GM11168 (cell line): ENCODE results near the gene DIP2B.

ENCODE experiments used
- in situ Hi-C: fragments of 300-500 bp; cut with MboI; formaldehyde crosslinking; loops from one replicate; pipeline ENCODE4 v1.12.0; 2022; ENCODE audit warnings: low sequenced_read_pairs; ENCODE audit not compliant: unreplicated experiment

DIP2B gene

DNA sequence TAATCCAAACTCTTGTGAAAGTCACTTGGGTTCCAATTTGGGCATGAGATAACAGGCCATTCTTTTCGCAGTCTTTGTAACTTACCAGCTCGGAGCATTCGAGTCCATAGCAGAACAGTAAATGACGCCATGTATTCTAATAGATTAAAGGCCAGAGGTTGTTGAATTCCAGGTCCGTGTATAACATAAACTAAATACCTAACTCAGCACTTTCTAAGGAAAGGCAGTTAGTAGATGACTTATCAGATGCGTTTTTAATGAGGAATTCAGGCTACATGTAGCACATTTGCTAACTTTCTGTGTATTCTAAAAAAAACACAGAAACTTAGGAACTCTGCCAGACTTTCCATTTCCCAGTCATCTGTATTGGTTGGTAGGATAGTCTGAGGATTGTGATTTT, 206.3 kb downstream of the DIP2B start:
- in situ Hi-C loops = no loop called here

DNA sequence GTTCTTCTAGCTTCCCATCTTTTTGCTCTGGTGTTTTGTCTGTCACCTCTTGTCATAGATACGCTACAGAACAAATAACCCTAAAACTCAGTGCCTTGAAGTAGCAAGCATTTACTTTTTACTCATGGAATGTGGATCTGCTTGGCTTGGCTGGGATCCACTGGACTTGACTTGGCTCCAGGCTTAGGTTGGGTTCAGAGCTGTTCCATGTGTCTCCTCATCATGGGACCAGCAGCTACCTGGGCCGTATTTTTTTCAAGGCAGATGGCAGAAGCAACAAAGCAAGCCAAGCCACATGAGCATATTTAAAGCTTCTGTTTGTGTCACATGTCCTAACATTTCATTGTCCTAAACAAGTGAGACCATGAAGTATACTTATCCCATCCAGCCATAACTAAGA, 210.4 kb downstream of the DIP2B start:
- in situ Hi-C loops = no loop called here

DNA sequence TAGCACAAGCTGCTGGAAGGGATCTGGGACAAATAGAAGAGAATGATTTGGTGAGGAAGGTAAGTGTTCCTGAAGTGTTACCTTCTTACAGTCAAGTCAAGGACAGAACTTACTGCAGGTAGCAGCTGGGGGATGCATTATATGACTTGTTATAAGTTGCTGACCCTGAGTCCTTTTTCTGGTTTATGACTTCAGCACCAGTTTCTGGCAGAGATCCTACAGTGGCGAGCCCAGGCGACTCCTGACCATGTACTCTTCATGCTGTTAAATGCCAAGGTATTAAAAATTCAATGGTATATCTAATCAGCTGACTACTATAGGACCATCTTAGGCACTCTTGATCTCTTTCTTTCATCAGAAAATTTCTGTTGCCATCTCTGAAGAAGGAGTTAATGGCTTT, 214.0 kb downstream of the DIP2B start:
- in situ Hi-C loops = no loop called here

DNA sequence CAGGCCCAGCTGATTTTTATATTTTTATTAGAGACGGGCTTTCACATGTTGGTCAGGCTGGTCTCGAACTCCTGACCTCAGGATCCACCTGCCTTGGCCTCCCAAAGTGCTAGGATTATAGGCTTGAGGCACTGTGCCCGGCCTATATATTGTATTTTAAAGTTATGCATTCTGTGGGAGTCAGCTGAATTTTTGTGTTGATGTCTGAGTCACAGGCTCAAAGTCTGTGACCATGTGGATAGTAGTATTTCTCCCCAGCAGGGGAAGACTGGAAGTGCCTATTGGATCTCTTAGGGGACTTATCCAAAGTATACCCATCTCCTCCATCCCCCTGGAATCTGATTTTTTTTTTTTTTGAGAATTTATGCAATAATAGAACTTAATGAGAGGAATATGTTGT, 215.3 kb downstream of the DIP2B start:
- in situ Hi-C loops = no loop called here

DNA sequence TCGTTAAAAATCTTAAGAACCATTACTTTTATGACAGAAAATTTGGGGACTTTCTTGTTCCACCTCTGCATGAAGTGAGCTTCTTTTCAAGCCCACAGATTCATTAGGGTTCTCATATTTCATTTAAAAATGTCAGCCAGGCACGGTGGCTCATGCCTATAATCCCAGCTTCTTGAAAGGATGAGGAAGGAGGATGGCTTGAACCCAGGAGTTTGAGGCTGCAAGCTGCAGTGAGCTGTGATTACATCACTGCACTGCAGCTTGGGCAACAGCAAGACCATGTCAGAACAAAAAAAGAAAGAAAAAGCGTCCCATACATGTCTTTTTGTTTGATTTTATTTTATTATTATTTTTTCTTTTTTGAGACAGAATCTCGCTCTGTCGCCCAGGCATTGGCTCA, 215.7 kb downstream of the DIP2B start:
- in situ Hi-C loops = no loop called here

DNA sequence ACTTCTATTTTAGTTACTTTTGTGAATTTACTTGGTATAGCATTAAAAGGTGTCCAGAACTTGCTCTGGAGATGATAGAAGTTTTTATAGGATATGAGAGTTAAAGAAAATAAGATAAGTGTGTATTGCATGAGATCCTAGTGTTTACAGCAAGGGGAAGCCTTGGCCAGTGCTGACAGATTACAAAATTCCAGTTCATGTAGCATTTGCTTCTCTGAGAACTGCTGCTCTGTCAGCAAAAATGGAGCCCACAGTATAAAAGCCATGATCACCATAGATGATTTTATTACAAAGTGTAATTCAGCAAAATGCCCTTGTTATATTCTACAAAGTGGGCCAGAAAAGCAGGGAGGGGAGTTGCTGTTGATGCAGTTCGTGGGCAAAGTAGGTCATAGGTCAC, 219.1 kb downstream of the DIP2B start:
- in situ Hi-C loops = no loop called here

DNA sequence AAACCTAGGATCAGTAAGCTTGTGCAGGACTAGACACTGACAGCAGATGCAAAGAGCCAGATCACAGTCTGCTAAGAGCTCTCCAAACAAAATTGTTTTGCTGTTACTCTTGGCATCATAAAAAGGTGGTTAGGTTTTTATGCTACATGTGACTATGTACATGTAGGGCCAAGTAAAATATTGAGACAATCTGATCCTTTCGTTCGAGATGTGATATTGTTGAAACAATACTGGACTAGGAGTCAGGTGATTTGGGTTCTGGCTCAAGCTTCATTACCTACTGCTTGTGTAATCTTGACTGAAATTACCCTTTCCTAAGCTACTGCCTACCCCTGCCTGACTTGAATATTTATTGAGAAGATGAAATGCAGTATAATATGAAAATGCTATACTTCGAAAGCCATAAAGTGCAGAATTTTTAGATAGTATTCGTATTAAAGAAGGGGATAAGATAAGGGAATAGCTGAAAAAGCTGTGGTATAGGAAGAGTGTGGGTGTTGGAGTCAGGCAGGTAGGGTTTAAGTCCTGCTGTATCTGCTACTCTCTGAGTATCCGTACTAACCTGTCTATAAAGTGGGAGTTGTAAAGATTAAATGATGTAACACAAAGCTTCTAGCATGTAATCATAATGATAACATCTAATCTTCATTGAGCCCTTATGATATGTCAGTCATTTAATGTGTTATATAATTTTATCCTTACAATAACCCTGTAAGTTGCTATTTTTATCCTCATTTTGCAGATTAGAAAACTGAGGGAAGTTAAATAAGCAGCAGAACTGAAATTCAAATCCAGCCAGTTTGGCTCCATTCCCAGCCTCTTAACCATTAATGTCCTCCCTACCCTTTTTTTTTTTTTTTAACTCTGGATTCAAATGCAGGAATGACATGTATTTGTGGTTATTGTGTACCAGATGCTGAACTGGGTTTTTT, 220.5 kb downstream of the DIP2B start:
- in situ Hi-C loops = no loop called here

DNA sequence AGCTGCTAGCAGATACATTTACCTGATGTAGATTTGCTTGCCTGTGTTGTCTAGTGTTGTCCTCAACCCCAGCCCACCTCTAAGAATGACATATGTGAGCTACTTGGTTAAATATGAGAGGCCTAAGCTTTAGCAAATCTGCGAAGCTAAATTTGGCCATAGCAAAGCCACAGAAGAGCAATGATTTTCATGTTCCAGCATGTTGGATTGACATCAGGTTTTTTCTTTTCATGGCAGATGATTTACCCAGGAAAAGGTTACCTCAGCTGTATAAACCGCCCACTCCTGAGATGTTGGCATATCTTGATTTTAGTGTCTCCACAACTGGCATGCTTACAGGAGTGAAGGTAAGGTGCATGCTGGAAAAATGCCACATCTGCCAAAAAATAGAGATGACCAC, 222.7 kb downstream of the DIP2B start:
- in situ Hi-C loops = no loop called here

DNA sequence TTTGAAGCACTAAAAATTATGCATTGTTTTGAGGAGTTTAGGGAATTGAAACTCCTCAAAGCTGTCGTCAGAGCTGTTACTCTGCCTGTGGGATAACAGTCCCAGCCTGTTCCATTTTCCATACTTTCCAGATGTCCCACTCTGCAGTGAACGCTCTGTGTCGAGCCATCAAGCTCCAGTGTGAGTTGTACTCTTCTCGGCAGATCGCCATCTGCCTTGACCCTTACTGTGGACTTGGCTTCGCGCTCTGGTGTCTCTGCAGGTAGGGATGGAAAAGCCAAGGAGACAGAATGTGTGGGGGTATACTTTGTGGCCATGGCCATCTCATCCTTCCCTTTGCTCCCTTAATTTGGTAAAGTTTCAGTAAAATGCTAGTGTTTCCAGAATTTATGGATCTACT, 223.6 kb downstream of the DIP2B start:
- in situ Hi-C loops = no loop called here

DNA sequence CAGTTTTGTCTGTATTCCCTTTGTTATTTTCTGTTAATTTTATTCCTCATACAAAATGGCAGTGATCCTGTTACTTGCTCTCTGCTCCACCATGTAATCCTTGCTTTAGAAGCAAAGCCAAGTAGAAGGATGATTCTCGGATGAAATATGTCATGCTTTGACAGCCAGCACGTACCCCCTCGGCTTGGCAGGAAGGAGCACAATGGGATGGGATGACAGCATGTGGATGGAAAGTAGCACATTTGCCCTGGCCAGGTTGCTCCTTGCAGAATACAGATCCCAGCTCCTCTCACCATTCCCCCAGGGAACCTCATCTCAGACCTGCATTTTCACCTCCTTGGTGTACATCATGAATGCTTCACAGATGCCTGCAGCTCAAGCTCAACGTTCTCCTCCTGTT, 224.1 kb downstream of the DIP2B start:
- in situ Hi-C loops = no loop called here

DNA sequence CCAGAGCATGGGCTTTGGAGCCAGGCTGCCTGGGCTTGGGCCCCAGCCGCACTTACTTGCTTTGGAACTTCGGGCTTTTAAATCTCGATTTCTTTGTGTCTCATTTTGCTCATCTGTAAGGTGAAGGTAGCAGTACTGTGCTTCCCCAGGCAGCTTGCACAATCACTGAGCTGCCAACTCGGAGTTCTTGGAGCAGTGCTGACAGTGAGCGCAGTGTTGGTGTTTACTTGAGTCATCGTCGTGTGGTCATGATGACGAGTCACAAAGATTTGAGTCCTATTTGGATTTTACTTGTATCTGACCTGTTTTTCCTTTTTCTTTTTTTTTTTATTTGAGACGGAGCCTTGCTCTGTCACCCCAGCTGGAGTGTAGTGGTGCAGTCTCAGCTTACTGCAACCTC, 227.8 kb downstream of the DIP2B start:
- in situ Hi-C loops = no loop called here

DNA sequence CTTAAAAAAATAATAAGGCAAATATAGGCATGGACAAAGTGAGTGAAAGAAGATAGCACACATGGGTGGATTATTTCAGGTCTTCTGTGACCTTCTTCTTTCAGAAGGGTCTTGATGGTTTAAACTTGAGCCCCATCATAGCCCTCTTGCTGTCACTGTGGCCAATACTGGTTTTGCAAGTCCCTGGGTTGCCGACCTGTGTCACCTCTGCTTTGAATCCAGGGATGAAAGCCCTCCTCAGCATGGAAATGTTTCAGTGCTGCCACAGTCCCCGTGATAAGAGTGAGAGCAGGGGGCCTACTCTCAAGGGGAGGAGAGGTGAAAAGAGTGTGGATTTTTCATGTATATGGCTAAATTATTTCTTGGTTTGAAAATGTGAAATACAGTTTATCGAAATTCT, 228.9 kb downstream of the DIP2B start:
- in situ Hi-C loops = no loop called here

DNA sequence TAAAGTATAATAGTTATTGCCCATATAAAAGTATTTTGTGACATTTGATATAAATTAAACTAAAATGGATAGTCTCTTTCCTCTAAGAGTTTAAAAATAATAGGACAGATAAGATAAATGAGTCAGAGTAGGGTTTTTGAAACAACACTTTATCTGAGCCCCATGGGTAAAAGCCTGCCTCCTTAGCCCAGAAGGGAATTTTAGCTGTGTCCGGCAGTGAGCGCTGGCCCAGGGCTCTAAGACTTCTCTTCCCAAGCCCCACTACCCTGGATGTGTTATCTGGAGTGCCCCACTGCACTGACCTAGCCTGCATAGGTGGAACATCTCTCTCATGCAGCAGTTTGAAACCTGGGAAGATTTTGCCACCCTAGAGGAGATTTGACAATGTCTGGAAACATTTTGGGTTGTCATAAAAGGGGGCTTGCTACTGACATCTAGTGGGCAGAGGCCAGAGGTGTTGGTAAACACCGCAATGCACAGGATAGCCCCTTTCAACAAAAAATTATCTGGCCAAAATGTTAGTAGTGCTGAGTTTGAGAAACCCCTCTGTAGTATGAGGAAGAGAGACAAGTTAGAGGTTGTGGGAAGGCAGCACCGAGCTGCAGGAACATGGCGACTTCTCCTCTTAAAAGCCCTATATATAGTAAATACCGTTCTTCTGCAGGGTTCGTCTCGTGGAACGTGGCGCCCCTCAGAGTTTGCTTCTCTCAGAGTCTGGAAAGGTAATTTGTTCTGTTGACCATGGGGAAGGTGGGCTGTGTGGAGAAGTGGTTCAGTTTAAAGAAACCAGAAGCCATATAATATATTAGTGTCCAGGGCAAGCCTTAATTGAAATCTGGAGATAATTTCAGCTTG, 229.9 kb downstream of the DIP2B start:
- in situ Hi-C loops = no loop called here

DNA sequence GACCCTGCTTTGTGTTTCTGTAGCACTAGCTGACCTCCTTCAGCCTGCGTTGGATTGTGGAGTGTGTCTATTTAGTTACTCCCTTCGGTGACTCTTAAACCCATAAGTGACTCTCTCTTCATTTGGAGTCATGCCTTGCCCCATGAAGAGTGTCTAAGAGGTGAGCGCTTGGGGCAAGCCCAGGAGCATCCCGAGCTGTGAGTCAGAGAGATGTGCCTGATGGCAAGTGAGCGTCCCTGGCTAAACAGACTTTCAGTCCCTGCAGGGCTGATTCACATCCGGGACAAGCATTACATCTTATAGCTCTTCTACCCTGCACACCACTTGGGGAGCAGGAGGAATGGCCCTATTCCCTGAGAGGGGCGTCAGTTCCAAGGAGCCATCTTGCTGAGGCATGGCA, 234.8 kb downstream of the DIP2B start:
- in situ Hi-C loops = no loop called here

DNA sequence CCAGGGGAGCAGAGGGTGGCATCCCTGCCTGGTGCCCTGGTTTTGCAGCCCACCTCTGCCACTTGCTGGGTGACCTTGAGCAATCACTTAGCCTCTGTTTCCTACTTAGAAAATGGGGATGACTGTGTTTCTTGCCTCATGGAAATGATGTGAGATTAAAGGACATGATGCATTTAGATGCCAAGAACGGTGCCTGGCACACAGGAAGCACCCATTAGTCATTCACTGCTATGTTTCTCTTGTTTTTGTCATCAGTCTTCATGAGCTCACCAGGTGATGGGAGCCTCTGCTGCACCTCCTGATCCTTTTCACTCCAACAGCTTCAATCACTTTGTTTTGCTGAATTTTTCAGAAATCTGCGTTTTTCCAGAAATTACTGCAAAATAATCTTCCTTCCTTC, 235.5 kb downstream of the DIP2B start:
- in situ Hi-C loops = no loop called here

DNA sequence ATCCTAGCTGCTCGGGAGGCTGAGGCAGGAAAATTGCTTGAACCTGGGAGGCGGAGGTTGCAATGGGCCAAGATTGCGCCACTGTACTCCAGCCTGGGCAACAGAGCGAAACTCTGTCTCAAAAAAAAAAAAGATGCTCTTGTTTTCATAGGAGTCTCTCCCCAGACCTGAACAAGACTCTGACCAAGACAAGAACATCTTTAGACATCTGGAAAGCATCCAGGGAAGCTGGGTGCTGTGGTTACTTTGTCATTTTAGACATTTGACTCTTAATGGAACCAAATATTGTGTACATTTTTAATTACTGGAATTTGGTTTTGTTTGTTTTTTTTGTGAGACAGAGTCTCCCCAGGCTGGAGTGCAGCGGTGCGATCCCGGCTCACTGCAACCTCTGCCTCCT, 238.0 kb downstream of the DIP2B start:
- in situ Hi-C loops = no loop called here

DNA sequence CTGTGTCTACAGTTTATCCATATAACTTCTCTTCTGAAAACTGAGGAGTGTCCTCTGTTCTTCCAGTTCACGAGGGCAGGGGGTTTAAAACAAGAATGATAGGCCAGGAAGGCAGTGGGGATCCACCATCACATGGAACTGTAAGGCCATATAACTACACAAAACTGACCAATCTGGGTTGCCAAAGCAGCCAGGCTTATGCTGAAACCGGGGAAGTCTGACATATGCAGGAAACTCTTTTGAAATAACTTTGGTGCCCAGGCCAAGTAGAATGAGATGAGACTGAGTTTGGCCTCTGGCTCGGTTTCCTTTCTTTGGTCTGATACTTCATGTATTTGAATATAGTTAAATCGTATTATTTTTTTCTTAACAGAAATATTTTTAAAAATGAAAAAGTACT, 241.1 kb downstream of the DIP2B start:
- in situ Hi-C loops = no loop called here

DNA sequence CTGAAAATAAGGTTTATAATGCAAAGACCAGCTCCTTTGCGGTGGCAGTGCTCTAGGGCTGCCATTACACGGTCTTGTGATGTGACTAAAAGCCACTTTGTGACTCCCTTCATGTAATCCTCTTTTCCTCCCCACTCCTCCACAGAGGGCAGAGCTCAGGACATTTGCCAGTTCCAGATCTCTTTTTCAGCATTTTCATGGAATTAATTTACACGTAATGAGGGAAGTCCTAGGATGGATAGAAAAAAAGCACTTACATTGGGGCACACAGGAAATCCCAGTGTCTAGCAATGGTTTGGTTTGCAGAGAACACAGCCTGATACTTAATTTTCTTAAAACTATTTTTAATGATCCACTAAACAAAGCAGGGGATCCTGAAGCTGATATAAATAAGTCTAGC, 241.6 kb downstream of the DIP2B start:
- in situ Hi-C loops = no loop called here

DNA sequence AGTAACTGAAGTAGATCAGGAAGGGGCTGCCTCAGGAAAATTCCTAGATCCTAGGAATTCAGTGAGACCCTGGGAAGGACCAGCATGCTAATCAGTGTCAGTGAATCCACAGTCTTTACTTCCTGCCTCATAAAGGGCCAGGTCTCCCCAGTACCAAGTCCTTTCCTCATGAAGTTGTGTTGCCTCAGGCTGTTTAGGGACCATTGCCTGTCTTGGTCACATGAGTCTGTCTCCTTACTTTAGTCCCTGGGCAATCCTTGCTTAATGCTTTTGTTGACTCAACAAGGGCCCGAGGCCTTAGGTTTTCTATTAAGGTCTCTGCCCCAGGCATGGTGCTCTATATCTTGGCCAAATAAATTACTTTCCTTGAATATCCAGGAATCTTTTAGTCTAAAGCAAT, 243.0 kb downstream of the DIP2B start:
- in situ Hi-C loops = no loop called here

DNA sequence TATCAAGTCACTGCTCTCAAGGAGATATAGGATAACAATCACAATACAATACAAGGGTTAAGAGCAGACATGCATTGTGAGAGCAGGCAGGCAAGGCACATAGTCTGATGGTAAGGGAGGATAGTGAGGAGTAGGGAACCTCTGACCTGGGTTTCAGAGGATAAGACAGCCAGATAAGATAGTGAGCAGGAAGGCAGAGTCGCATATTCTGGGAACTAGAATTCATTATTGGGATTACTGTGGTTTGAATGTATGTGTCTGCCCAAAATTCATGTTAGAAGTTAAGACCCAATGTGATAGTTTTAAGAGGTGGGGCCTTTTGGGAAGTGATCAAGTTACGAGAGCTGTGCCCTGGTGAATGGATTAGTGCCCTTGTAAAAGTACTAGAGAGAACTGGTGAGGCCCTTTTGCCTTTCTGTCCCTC, 244.7 kb downstream of the DIP2B start:
- in situ Hi-C loops = no loop called here

DNA sequence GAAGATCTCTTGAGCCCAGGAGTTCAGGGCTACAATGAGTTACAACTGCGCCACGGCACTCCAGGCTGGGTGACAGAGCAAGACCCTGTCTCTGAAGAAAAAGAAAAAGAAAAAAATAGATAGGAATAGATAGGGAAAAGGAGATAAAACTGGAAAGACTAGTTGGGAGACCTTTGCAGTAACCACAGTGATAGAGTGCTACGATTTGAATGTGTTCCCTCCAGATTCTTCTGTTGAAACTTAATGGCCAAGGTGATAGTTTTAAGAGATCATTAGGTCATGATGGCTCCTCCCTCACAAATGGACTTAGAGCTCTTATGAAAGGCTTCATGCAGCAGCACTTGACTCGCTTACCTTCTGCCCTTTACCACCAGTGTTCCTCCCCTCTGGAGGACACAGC, 245.6 kb downstream of the DIP2B start:
- in situ Hi-C loops = no loop called here
